Measurements from ENCODE around the gene CNPY3. TPM values are rescaled to one million over a fixed set of nuclear protein-coding genes. Genes with fewer than 3 reads are reported as not detected.

Gene CNPY3
- total RNA-seq, 1 donor from 2014 or later, result 38.0 TPM

- H3K9ac ChIP-seq, result peak overlapping the region; percentile 81
- peaks cover 11% of the 10 kb centered on the region for H3K4me1 ChIP-seq
- no peaks in the 10 kb centered on the region for H3K27me3 ChIP-seq
- H3K79me2 ChIP-seq (ENCODE audit: low read depth), result peaks cover 30% of the 10 kb centered on the region
- Mint-ChIP-seq H3K27me3 (ENCODE audit: insufficient read depth, low read depth) (no peaks in the 10 kb centered on the region), H3K9me3 (no peaks in the 10 kb centered on the region), H3K36me3 (peaks cover 10% of the 10 kb centered on the region), H3K4me3 (peak overlapping the region; percentile 93), H3K4me1 (peaks cover 39% of the 10 kb centered on the region), H3K27ac (peak overlapping the region; percentile 72)
- peaks cover 10% of the 10 kb centered on the region for H3F3A ChIP-seq (ENCODE audit: low read depth)
- no peak for TF ChIP-seq EZH2phosphoT487 (IDR thresholded peaks at IDR 0.05)
- no peak for TF ChIP-seq CTCF (IDR thresholded peaks at IDR 0.05)
- no peak for TF ChIP-seq EZH2 (IDR thresholded peaks at IDR 0.05)
- H3K9me3 ChIP-seq (ENCODE audit: low read depth), result no peaks in the 10 kb centered on the region
- H3K27ac ChIP-seq, result no peak overlapping the region
- peaks cover 34% of the 10 kb centered on the region for H4K20me1 ChIP-seq (ENCODE audit: low read depth)
- peak; percentile 52 for DNase-seq (ENCODE audit: low spot score)
- no peaks in the 10 kb centered on the region for H3K36me3 ChIP-seq
- peak overlapping the region; percentile 87 for H3K4me2 ChIP-seq
- peak overlapping the region; percentile 43 for H2AFZ ChIP-seq (replicated peaks)
- H3K4me3 ChIP-seq, result peak overlapping the region; percentile 84
These were observed 55.7 kb downstream of the CNPY3 start for GRCh38 chr6:42984924-42985475.

- H3K36me3 Mint-ChIP-seq, result peaks cover 12% of the 10 kb centered on the region
- TF ChIP-seq CTCF (IDR thresholded peaks at IDR 0.05), result no peak
- TF ChIP-seq EZH2phosphoT487 (IDR thresholded peaks at IDR 0.05), result no peak
- no peak for TF ChIP-seq EZH2 (IDR thresholded peaks at IDR 0.05)
- H3K9me3 Mint-ChIP-seq, result no peaks in the 10 kb centered on the region
- peaks cover 30% of the 10 kb centered on the region for H3K79me2 ChIP-seq (ENCODE audit: low read depth)
- H3K4me1 Mint-ChIP-seq, result peaks cover 38% of the 10 kb centered on the region
- no peak overlapping the region for H3K4me2 ChIP-seq
- H2AFZ ChIP-seq (replicated peaks), result no peak overlapping the region
- no peak overlapping the region for H3K27ac ChIP-seq
- DNase-seq (ENCODE audit: low spot score), result no peak
- H3K4me3 ChIP-seq, result no peak overlapping the region
- H3K9ac ChIP-seq, result peak overlapping the region; percentile 51
- peaks cover 9% of the 10 kb centered on the region for H3F3A ChIP-seq (ENCODE audit: low read depth)
- H3K4me3 Mint-ChIP-seq, result no peak overlapping the region
- H4K20me1 ChIP-seq (ENCODE audit: low read depth), result peaks cover 42% of the 10 kb centered on the region
- H3K27ac Mint-ChIP-seq, result no peak overlapping the region
- H3K36me3 ChIP-seq, result no peaks in the 10 kb centered on the region
- H3K9me3 ChIP-seq (ENCODE audit: low read depth), result no peaks in the 10 kb centered on the region
- no peaks in the 10 kb centered on the region for H3K27me3 Mint-ChIP-seq (ENCODE audit: insufficient read depth, low read depth)
- peaks cover 11% of the 10 kb centered on the region for H3K4me1 ChIP-seq
- no peaks in the 10 kb centered on the region for H3K27me3 ChIP-seq
These were observed 58.5 kb downstream of the CNPY3 start for GRCh38 chr6:42987533-42988451.

- Mint-ChIP-seq H3K36me3 (peaks cover 14% of the 10 kb centered on the region), H3K4me3 (no peak overlapping the region), H3K27me3 (ENCODE audit: insufficient read depth, low read depth) (no peaks in the 10 kb centered on the region), H3K27ac (no peak overlapping the region), H3K4me1 (peaks cover 37% of the 10 kb centered on the region), H3K9me3 (no peaks in the 10 kb centered on the region)
- Histone ChIP-seq H3K79me2 (ENCODE audit: low read depth) (peaks cover 30% of the 10 kb centered on the region), H3K27me3 (no peaks in the 10 kb centered on the region), H3K27ac (no peak overlapping the region), H3F3A (ENCODE audit: low read depth) (peaks cover 5% of the 10 kb centered on the region), H3K9me3 (ENCODE audit: low read depth) (no peaks in the 10 kb centered on the region), H3K9ac (no peak overlapping the region), H3K4me3 (no peak overlapping the region), H3K36me3 (no peaks in the 10 kb centered on the region), H2AFZ (replicated peaks) (no peak overlapping the region), H4K20me1 (ENCODE audit: low read depth) (peaks cover 42% of the 10 kb centered on the region), H3K4me2 (no peak overlapping the region), H3K4me1 (peaks cover 11% of the 10 kb centered on the region)
- TF ChIP-seq CTCF (IDR thresholded peaks at IDR 0.05), result no peak
- no peak for TF ChIP-seq EZH2phosphoT487 (IDR thresholded peaks at IDR 0.05)
- no peak for TF ChIP-seq EZH2 (IDR thresholded peaks at IDR 0.05)
- no peak for DNase-seq (ENCODE audit: low spot score)
These were observed 59.3 kb downstream of the CNPY3 start for GRCh38 chr6:42988486-42989020.

Other genes starting within 250 kb of the CNPY3 start
- 0.06 TPM in 1 of 2 replicates, not detected in the other for gene PRPH2, start 206.9 kb upstream of the CNPY3 start, total RNA-seq (ENCODE audit: low replicate concordance)
- 40.1 and 40.4 TPM in 2 replicates for gene TBCC, start 183.4 kb upstream of the CNPY3 start, total RNA-seq (ENCODE audit: low replicate concordance)
- gene BICRAL, start 147.4 kb upstream of the CNPY3 start, total RNA-seq (ENCODE audit: low replicate concordance), result 8.6 TPM in 2 replicates
- gene RPL7L1, start 49.9 kb upstream of the CNPY3 start, total RNA-seq (ENCODE audit: low replicate concordance), result 92.0 and 106 TPM in 2 replicates
- gene PTCRA, start 13.4 kb upstream of the CNPY3 start, total RNA-seq (ENCODE audit: low replicate concordance), result not detected in 2 replicates
- gene GNMT, start 31.3 kb downstream of the CNPY3 start, total RNA-seq (ENCODE audit: low replicate concordance), result 0.50 TPM in 1 of 2 replicates, not detected in the other
- 11.3 and 22.4 TPM in 2 replicates for gene PEX6, start 49.7 kb downstream of the CNPY3 start, total RNA-seq (ENCODE audit: low replicate concordance)
- 75.0 and 103 TPM in 2 replicates for gene PPP2R5D, start 55.1 kb downstream of the CNPY3 start, total RNA-seq (ENCODE audit: low replicate concordance)
- gene MEA1, start 84.5 kb downstream of the CNPY3 start, total RNA-seq (ENCODE audit: low replicate concordance), result 73.1 and 88.3 TPM in 2 replicates
- gene KLHDC3, start 84.8 kb downstream of the CNPY3 start, total RNA-seq (ENCODE audit: low replicate concordance), result 122 and 165 TPM in 2 replicates
- 77.8 and 93.3 TPM in 2 replicates for gene RRP36, start 92.1 kb downstream of the CNPY3 start, total RNA-seq (ENCODE audit: low replicate concordance)
- 23.1 and 43.7 TPM in 2 replicates for gene CUL7, start 124.4 kb downstream of the CNPY3 start, total RNA-seq (ENCODE audit: low replicate concordance)
- gene MRPL2, start 130.0 kb downstream of the CNPY3 start, total RNA-seq (ENCODE audit: low replicate concordance), result 20.7 and 31.7 TPM in 2 replicates
- 12.6 and 28.2 TPM in 2 replicates for gene KLC4, start 130.2 kb downstream of the CNPY3 start, total RNA-seq (ENCODE audit: low replicate concordance)
- gene PTK7, start 146.8 kb downstream of the CNPY3 start, total RNA-seq (ENCODE audit: low replicate concordance), result 68.0 and 155 TPM in 2 replicates
- gene SRF, start 241.8 kb downstream of the CNPY3 start, total RNA-seq (ENCODE audit: low replicate concordance), result 15.0 and 35.6 TPM in 2 replicates

Data from neural progenitor cell (in vitro differentiated cells).